Loucy (cell line): ENCODE data around the gene CDHR2.

Experiments
- EZH2phosphoT487 ChIP-seq: fragments of 200-600 bp; IDR thresholded peaks from 2 replicates; pipeline ENCODE4 v1.6.1; 2018; ENCODE audit warnings: antibody characterized with exemption, mild to moderate bottlenecking, moderate library complexity, borderline replicate concordance
- TF ChIP-seq, protein P1 (sequence below): fragments of 200-600 bp; sonication (generic); conservative IDR thresholded peaks from 2 replicates; pipeline ENCODE4 v1.5.1; 2014; ENCODE audit warnings: mild to moderate bottlenecking, antibody characterized with exemption, low read length

DNA sequence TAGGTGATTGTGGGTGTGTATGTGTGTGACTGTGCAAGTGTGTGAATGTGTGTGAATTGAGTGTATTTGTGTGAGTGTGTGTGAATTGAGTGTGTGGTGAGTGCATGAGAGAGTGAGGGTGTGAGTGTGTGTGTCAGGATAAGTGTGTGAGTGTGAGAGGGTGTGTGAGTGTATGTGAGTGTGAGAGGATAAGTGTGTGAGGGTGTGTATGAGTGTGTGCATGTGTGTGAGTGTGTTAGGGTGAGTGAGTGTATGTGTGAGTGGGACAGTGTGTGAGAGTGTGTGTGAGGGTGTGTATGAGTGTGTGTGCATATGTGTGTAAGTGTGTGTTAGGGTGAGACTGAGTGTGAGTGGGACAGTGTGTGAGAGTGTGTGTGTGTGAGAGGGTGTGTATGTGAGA, 39.2 kb downstream of the CDHR2 start:
- TF ChIP-seq, protein P1, sequence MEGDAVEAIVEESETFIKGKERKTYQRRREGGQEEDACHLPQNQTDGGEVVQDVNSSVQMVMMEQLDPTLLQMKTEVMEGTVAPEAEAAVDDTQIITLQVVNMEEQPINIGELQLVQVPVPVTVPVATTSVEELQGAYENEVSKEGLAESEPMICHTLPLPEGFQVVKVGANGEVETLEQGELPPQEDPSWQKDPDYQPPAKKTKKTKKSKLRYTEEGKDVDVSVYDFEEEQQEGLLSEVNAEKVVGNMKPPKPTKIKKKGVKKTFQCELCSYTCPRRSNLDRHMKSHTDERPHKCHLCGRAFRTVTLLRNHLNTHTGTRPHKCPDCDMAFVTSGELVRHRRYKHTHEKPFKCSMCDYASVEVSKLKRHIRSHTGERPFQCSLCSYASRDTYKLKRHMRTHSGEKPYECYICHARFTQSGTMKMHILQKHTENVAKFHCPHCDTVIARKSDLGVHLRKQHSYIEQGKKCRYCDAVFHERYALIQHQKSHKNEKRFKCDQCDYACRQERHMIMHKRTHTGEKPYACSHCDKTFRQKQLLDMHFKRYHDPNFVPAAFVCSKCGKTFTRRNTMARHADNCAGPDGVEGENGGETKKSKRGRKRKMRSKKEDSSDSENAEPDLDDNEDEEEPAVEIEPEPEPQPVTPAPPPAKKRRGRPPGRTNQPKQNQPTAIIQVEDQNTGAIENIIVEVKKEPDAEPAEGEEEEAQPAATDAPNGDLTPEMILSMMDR: no peak
- no peak for TF ChIP-seq EZH2phosphoT487
